Right lobe of liver (tissue), 6 donors: ENCODE results near the gene SOX14. TPM values are rescaled to one million over a fixed set of nuclear protein-coding genes. Genes with fewer than 3 reads are reported as not detected.
A peak's percentile ranks its signal among the peaks of the same experiment; 100 is the strongest.

ENCODE experiments used
- ATAC-seq, 4 donors: fragments of 200-7000 bp; cut with Tn5 transposase; one replicate each; pipeline ENCODE4 v1.9.1; 2020; ENCODE audit warnings: mild to moderate bottlenecking in 4 of 4, moderate library complexity in 4 of 4
- DNase-seq, 3 donors: peaks; one replicate each; pipeline ENCODE4 v3.0.0-alpha.2; 2020
- H3K27ac ChIP-seq, 3 donors: fragments of 200-600 bp; one replicate each; pipeline ENCODE4 v1.8.0; 2022
- H3K27me3 ChIP-seq, 2 donors: fragments of 200-600 bp; one replicate each; pipeline ENCODE4 v1.8.0; 2022
- H3K36me3 ChIP-seq, 4 donors: fragments of 200-600 bp; sonication (generic) in 1 of 4; one replicate each; pipeline versions ENCODE4 v1.5.1 to v1.8.0; 2017 to 2022; ENCODE audit warnings: control low read depth in 1 of 4
- H3K4me1 ChIP-seq, 4 donors: fragments of 200-600 bp; sonication (generic) in 1 of 4; one replicate each; pipeline versions ENCODE4 v1.5.1 to v1.8.0; 2017 to 2022; ENCODE audit warnings: control low read depth in 1 of 4
- H3K4me3 ChIP-seq, 3 donors: fragments of 200-600 bp; one replicate each; pipeline ENCODE4 v1.8.0; 2022
- H3K9me3 ChIP-seq, 4 donors: fragments of 200-600 bp; sonication (generic) in 1 of 4; one replicate each; pipeline versions ENCODE4 v1.5.1 to v1.8.0; 2017 to 2022; ENCODE audit warnings: control low read depth in 1 of 4
- CTCF ChIP-seq, 4 donors: fragments of 200-600 bp in 3 of 4; fragments of 450-650 bp in 1 of 4; IDR thresholded peaks; one replicate each; pipeline versions ENCODE4 v1.5.1 to v1.8.0; 2016 to 2022; ENCODE audit warnings: antibody characterized with exemption in 4 of 4, mild to moderate bottlenecking in 2 of 4
- POLR2A ChIP-seq: fragments of 450-650 bp; IDR thresholded peaks from one replicate; pipeline ENCODE4 v1.6.1; 2017; ENCODE audit warnings: antibody characterized with exemption, mild to moderate bottlenecking
- WGBS: methylation state at CpG from one replicate; pipeline ENCODE4 v1.1.6; 2018; ENCODE audit warnings: low coverage, low lambda C conversion rate; ENCODE audit not compliant: insufficient coverage; ENCODE audit errors: missing lambda C conversion rate; 5-methylcytosine and 5-hydroxymethylcytosine counted together
- intact Hi-C, 2 donors: fragments of 100-400 bp; cut with DNase I; formaldehyde crosslinking; loops; one replicate each; pipeline versions ENCODE4 v1.11.2 to v1.14.1; 2022
- total RNA-seq, 6 experiments: library from RNA; depleted of rRNA in 2 of 6; stranded (reverse); fragments of >200 nt in 2 of 6; fragmentation: NEBNext Ultra II Directional in 3 of 6; extraction: Animal tissue kit (Norgen Biotek cat#: 25700) in 3 of 6; gene quantifications; one replicate each; pipeline versions ENCODE4 v1.1.0 to v1.2.4, GENCODE V29; 2016 to 2023
- donor health status: DM: no; HTN: yes; CAD: no.
- donor health status: DM: no; HTN: no; CAD: no.
- donor health status: DM: no; HTN: no; CAD: no.
- donor health status: DM: no; HTN: yes; CAD: no.
- donor health status: DM: no; HTN: yes; CAD: no.

Gene SOX14
- total RNA-seq, 6 experiments from 2014 or later = not detected

- WGBS = 6% methylated on average over 12 of the region's 18 CpGs
- Histone ChIP-seq H3K27me3 (peaks cover 12 to 50% of the 10 kb centered on the region in 2 donors), H3K36me3 (no peaks in the 10 kb centered on the region), H3K27ac (no peak overlapping the region), H3K4me1 (peaks cover 0 to 21% (median 3%) of the 10 kb centered on the region in 4 donors), H3K9me3 (no peaks in the 10 kb centered on the region), H3K4me3 (no peak overlapping the region)
- DNase-seq = no peak
- no peak for TF ChIP-seq CTCF (IDR thresholded peaks at IDR 0.05)
- no peak for TF ChIP-seq POLR2A
- no peak for ATAC-seq
- intact Hi-C loops = no loop called here
Observed at GRCh38 chr3:137763594-137763938, 549 bp upstream of the SOX14 start.

GRCh38 chr3:137764563-137765309 is 621 bp downstream of the SOX14 start:
- TF ChIP-seq POLR2A (no peak), CTCF (IDR thresholded peaks at IDR 0.05) (no peak)
- Histone ChIP-seq H3K27ac (no peak overlapping the region), H3K4me1 (peaks cover 0 to 31% (median 5%) of the 10 kb centered on the region in 4 donors), H3K9me3 (no peaks in the 10 kb centered on the region), H3K36me3 (no peaks in the 10 kb centered on the region), H3K27me3 (peaks cover 16 to 59% of the 10 kb centered on the region in 2 donors), H3K4me3 (no peak overlapping the region)
- intact Hi-C loops = no loop called here
- WGBS = 0% methylated on average over 1 of the region's 58 CpGs
- DNase-seq (peak in 1 of 3 donors; percentile 21), ATAC-seq (no peak)

- 3% methylated on average over 2 of the region's 27 CpGs for WGBS
- H3K4me3 ChIP-seq = no peak overlapping the region
Observed at GRCh38 chr3:137765310-137766033, 1.4 kb downstream of the SOX14 start.

More at GRCh38 chr3:137765310-137766033, 1.4 kb downstream of the SOX14 start:
- TF ChIP-seq POLR2A (no peak), CTCF (IDR thresholded peaks at IDR 0.05) (no peak)
- peaks cover 19 to 62% of the 10 kb centered on the region in 2 donors for H3K27me3 ChIP-seq
- ATAC-seq (no peak), DNase-seq (no peak)
- H3K4me1 ChIP-seq = peaks cover 0 to 32% (median 5%) of the 10 kb centered on the region in 4 donors
- no peak overlapping the region for H3K27ac ChIP-seq
- intact Hi-C loops = no loop called here
- no peaks in the 10 kb centered on the region for H3K36me3 ChIP-seq
- H3K9me3 ChIP-seq = no peaks in the 10 kb centered on the region
